HG03571 (cell line): Measurements from ENCODE around the gene NGF.

Experiments
- ATAC-seq: cut with Tn5 transposase; IDR thresholded peaks from one replicate; pipeline ENCODE4 v1.9.1; 2021; ENCODE audit not compliant: unreplicated experiment

The NGF gene

DNA sequence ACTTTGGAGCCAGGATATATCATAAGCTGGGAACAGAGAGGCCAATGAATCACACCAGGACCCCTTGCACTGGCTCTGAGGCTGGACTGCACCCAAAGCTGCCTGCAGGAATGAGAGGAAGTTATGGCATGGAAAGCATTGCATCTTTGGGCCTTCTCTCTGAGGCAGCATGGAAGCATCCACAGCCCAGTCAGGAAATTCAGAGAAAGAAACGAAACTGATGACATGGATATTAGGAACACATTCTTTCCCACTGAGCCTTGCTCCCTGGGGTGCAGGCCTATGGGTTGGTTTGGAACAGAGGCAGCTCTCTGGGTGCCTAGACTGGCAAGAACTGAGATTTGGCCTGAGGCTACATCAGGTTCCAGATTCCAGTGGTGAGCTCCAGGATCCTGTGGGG lies 98.6 kb downstream of the NGF start:
- no peak for ATAC-seq

DNA sequence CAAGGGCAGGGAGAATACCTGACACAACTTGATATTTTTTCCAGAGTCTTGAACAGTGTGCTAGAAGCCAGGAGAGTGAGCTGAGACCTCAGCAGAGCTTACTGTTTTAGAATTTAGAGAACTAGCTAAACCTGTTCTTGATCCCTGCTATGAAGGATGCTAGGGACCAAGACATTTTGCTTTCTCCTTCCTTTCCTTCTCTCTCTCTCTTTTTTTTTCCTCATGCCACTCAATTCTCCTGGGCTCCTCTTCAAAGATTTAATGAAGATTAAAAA lies 99.0 kb downstream of the NGF start:
- no peak for ATAC-seq

DNA sequence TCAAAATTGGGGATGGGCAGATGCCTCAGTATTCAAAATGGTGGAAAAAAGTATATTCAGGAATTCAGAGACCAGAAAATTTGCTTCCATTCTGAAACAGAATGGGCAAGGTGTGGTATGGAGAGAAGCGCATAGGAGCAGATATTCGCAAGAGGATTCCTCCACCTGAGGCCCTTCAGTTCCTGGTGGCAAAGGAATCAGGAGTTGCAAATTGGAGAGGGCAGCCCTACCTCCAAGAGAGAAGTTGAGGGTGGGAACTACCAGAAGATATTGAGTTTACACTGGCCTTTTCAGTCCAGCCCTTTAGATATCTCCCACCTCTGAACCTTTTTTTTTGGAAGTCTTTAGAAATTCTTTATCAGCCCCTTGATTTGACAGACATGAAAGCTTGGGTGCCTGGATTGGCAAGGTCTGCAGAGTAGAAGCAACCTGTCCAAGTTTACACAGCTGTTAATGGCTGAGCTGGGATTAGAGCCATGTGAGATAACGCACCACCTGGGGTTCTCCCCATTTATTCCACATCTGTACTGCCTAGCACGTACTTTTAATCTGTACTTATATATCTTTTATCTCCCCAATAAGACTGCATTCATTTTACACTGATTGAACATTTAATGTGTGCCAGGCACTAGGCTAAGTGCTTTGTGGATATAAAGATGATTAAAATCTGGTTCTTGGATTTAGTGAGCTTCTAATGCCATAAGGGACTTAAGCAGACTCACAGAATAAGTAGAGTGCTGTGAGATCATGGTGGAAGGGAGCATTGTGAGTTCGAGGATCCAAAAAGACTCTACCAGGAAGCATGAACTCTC lies 99.5 kb downstream of the NGF start:
- no peak for ATAC-seq

DNA sequence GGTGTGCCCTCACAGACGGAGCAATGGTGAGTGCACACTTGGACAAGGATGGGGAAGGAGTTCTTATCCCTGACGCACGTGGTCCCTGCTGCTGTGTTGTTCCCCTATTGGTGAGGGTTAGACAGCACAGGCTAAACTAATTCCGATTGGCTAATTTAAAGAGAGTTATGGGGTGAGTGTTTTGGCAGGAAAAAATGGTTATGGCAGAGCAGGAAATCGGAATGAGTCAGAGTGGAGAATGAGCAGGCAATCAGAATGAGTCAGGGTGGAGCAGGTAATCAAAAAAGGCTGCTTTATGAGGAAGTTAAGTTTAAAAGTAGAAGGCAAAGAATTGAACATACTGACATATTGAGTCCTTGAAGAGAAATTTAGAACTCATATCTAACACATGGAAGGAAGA lies 100.5 kb downstream of the NGF start:
- ATAC-seq = no peak

DNA sequence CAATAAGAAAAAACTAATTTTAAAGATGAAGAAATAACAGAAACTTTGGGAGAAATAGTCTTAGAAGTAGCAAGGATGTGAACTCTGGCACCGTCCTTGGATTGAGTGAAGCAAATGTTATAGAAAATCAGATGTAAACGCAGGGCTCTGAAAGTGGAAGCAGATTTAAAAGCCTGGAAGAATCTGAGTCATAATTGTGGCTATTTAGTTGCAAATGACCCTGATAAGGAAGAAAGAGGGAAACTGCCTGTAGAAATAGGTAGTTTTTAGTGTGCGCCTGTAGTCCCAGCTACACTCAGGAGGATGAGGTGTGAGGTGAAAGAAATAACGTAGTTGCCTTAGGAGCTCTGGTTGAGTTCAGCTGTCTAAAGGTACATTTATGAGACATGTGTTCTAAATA lies 101.0 kb downstream of the NGF start:
- no peak for ATAC-seq
